GM21360 (cell line): Measurements from ENCODE around the gene CCDC92B.

Source experiments
- ATAC-seq: cut with Tn5 transposase; IDR thresholded peaks from one replicate; pipeline ENCODE4 v1.9.1; 2021; ENCODE audit warnings: mild to moderate bottlenecking, moderate library complexity; ENCODE audit not compliant: unreplicated experiment

Gene CCDC92B

DNA sequence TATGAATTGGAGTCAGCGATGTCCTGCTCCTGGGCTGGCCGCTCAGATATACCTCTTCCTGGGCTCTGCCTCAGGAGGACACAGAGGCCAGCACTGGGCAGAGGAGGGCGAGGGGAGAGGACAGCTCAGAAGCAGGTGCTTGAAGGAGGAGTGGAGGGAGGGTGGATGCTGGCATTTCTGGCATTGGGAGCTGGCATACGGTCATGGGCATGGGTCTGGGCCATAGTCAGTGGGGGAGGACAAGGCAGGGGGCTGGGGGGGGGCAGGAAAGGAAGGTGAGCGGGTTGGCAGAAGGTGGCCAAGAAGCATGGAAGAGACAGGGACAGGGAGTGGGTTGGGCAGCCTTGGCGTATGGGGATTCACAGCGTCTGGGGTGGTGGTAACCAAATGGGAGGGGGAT lies 30.1 kb upstream of the CCDC92B start:
- ATAC-seq = no peak

DNA sequence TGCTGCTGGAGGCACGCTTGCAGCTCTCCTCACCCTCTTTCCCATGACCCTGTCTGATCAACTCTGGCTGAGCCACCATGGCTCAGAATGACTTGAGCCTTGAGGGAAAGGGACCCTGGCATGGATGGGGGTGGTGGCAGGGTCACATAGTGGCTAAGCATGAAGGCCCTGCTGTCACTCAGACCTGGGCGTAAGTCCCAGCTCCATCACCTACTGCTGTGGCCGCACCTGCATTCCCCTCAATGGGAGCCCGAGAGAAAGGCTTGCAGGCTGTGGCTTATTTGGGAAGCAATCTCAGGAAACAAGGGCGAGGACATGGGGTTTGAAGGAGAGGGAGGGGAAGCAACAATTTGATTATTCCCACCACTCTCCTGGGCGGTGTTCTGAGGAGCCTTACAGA lies 29.0 kb upstream of the CCDC92B start:
- no peak for ATAC-seq

DNA sequence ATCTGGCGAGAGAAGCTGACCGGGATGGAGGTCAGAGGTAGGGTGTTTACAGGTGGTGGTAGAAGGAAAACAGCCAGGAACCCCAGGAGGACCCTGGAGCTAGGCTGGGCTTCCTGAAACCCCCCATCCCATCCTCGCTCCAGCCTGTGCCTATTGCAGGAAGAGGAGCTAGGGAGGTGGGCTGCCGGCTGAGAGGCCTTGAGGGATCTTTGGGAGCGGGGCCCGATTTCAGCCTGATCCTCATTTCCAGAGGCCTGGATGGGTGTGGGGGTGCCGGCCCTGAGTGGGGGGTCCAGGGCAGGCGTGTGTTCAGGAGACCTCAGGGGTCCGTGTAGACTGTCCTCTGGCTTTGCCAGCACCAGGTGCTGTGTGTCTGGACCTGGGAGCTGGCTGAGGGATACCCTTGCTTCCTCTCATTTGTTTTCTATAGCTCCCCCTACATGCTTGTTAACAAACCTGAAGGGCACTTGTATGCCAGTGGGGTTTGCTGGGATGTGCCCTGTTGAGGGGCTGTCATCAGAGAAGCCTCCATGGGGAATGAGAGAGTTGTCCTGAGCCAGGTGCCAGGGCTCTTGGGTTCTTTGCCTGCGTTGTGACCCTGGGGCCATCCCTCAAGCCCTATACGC lies 27.9 kb upstream of the CCDC92B start:
- ATAC-seq = no peak

DNA sequence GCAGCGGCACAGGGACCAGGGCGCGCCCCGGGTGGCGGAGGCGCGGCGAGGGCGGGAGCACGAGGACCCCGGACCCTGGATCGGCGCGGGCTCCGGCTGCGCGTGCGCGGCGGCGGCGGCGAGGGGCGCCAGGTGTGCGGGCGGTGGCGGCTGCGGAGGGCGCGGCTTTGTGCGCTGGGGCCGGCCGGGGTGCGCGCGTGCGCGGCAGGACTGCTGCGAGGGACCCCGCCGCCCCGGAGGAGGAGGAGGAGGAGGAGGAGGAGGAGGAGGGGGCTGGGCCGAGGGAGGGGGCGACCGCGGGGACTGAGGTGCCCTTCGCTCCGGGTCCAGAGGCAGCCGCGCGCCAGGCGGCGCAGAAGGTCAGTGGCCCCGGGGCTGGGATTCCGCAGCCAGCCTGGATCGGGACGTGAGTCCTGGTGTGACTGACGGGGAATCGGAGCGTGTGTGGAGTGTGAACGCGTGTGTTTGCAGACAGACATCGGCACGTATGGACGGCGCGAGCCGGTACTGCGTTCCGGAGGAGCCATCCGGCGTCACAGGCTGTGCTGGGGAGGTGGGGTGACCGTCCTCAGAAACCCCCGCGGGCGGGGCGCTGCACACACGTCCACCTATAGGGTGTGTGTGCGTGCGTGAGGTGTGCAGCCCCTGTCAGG lies 27.3 kb upstream of the CCDC92B start:
- ATAC-seq = no peak

DNA sequence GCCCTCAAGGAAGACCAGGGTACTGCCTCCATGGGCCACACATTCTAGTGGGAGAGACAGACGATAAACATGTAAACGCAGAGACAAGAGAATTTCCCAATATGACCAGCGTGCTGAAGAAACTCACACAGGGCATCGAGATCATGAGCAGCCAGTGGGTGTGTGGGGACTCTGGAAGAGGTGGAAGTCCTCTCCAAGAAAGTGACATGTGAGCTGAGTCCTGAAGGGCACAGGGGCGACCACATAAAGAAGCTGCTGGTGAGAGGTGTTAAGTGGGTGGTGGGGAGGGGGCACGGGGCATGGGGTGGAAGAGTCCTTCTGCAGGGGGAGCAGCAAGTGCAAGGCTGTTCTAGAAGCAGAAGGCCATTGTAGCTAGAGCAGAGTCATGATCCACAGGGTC lies 25.8 kb upstream of the CCDC92B start:
- no peak for ATAC-seq

DNA sequence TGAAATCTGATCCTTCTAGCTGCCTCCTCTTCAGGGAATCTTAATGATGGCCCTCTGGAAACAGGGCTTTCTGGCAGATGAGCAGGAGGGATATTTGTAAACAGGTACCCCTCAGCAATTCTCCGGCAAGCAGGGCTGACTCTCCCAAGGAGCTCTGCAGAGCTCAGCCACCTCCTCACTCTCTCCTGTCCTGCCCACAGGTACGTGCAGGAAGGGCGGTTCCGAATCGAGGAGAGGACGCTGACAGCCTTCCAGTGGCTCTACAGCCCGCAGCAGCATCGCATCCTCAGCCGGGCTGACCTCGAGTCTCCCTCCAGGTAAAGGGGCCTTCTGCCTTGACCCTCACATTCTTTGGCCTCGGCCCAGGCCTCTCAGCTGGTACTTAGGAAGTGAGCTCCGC lies 20.7 kb upstream of the CCDC92B start:
- no peak for ATAC-seq

DNA sequence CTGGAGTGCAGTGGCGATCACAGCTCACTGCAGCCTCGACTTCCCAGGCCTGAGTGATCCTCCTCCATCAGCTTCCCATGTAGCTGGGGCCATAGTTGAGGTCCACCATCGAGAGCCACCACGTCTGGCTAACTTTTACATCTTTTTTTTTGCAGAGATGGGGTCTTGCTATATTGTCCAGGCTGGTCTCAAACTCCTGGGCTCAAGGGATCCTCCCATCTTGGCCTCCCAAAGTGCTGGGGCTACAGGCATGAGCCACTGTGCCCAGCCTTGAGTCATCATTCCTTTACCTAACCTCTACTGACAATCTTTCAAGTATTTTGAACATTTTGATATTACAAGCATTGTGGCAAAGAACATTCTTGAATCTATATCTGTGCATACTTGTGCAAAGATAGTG lies 9.4 kb upstream of the CCDC92B start:
- no peak for ATAC-seq

DNA sequence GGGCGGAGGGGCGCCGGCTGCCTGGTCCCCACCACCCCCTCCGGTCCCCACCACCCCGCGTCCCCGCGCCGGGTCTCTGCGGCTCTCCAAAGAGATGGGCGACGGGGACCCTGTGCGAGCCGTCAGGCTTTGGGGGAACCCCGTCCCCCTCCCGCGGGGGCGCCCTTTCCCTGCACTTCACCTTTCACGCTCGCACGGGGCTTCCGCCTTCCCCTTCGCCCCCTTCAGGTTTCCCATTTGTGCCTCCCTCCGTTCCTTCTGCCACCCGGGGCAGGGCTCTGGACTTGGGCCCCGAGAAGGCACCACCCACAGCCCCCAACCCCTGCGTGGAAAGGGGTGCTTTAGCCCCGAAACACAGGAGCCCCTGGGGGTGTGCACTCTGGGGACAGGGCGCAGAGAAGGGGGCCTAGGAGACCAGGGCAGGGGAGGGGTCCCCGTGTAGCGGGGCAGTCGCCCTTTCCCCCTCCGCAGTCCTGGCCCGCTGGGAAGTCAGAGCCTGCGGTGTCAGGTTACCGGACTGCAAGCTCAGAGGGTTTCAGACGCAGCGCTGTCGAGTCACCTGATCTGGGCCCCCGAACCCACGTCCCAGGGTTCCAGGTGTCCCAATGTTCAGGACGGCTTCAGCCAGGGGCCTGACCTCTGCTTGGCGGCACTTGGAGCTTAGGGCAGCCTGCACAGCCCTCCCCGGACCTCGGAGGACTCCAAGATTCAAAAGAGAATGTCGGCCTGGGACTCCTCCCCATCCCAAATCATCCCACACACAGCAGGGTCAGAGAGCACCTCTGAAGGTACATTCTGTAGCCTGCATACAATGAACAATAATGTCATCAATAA lies 6.7 kb upstream of the CCDC92B start:
- no peak for ATAC-seq

DNA sequence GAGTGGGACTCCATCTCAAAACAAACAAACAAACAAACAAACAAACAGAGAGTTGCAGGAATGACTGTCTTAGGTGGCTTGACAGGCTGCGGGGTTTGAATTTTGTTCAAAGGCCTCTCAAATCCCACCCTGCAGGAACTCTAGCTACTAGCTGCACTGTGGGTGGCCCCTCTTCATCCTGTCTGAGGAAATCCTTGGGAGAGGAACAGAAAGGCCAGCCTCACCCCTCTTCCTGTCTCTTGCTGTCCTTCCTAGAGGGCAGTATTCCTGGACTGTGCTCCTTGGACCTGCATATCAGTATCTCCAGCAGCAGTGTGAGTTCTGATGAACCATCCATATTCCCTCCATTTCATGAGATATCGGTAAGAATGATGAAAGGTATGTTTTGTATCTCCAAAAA lies 2.0 kb upstream of the CCDC92B start:
- no peak for ATAC-seq

DNA sequence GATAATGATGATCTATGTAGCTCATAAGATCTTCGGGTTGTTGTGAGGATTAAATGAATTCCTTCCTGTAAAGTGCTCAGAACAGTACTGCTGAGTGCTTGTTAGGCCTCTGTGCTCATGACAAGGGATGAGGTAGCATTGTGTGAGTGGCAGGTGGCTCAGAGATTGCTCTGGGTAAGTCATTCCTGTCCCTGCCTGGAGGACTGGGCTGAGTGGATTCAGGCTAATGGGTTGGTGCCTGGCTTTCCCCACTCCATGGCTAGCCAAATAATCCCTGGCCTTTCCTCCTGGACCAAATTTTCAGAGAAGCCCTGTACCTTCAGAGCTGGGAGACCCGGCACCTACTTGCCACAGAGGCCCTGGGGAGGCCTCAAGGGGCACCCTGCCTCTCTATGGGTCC lies 1.3 kb upstream of the CCDC92B start:
- no peak for ATAC-seq

DNA sequence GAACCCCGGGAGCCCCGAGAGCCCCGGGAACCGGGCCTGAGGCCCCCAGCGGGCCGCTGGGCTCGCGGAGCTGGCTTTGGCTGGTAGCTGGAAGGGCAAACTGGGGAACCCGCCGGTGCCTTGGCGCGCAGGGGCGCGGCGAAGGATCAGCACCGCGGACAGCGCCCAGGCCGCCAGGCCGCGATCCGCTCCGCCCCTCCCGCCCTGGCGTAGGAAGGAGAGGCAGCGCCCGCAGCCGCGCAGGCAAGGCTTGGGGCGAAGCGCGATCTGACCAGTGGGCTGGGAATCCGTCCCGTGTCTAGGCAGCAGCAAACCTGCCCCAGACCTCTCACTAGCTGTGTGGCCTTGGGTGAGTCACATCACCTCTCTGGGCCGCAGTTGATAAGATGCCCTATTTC lies 331 bp upstream of the CCDC92B start:
- ATAC-seq = peak; percentile 48

DNA sequence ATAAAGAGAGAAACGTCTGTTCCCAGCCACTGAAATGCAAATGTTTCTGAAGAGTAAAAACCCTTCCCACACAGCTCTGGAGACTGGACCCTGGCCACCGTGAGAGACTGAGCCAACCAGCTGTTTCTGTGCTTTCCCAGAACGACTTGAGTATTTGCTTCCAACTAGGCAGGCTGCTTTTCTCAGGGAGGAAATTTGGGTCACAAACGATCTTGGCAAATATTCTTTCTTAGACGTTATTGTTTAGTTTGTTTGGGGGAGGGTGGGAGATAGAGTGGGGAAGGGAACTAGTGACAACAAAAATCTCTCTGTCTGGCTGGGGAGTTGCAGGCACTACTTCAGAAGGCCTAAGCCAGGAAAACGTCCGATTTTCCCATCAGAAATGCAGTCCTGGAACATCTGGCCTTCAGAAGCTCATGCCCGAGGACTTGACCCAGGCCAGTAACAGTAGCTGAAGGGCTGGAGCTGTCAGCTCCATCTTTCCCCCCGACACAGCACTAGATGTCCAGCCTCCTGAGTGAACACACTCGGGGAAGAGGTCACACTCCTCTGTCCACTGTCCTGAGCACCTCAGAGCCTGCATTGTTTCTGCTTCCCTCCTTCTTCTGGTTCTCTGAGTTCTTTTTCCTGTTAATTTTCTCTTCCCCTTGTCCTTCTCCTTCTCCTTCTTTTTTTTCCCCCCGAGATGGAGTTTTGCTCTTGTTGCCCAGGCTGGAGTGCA lies 4.0 kb downstream of the CCDC92B start:
- ATAC-seq = no peak

DNA sequence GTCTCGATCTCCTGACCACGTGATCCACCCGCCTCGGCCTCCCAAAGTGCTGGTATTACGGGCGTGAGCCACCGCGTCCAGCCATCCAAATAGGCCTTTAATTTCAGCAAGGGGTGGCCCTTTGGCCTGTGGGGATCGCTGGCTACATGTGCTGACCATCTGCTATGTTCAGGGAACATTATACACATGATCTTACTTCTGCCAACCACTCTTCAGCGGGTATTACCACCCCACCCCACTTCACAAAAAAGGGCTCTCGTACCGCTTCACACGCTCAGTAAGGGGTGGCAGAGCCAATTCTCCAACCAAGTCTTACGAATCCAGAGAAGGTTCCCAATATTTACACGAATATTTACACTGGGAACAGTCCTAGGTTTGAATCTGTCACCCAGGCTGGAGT lies 11.8 kb downstream of the CCDC92B start:
- ATAC-seq = no peak

DNA sequence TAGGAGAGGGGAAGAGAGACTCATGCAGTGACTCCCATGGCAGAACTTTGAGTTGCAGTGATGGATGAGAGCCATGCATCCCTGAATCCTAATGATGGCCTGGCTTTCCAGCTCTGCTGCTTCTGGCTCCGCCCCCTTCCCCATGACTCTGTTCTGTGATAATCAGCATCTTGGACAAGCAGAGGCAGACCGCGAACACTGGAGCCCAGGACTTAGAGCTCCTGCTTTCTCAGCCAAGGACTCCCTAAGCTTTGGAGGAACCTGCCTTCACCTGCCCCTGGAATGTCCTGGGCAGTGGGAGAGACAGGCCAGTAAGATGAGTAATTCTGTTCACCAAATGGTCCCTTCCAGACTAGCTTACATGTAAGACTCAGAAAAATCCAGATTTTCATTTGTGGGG lies 12.5 kb downstream of the CCDC92B start:
- ATAC-seq = no peak

DNA sequence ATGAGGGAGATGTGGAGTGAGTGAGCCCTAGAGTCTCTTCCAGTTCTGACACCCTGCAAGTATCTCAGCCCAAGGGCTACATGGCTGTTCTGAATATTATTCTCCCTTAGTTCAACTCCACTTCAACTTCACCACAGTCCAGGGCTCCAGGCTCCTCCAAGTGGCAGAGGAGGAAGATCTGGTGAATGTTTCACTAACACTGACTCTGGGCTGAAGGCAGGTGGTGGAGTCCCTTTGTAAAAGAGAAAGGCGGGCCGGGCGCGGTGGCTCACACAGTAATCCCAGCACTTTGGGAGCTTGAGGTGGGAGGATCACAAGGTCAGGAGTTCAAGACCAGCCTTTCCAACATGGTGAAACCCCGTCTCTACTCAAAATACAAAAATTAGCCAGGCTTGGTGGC lies 13.6 kb downstream of the CCDC92B start:
- ATAC-seq = no peak

DNA sequence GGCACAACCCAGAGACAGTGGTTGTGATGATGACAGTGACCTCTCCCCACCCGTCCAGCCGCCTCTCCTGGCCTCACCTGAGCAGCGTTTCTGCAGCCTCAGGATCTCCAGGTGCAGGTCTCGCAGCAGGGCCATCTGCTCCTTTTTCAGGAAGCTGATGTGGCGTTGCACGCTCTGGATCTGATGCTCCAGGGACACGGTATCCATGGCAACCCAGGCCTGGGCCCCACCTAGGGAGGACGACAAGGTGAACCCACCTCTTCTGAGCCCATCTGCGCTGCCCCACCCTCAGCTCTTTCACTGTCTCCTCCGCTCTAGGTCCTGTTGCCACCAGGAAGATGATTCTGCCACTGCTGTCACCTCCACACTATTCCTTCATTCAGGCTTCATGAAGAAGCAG lies 14.5 kb downstream of the CCDC92B start:
- ATAC-seq = no peak

DNA sequence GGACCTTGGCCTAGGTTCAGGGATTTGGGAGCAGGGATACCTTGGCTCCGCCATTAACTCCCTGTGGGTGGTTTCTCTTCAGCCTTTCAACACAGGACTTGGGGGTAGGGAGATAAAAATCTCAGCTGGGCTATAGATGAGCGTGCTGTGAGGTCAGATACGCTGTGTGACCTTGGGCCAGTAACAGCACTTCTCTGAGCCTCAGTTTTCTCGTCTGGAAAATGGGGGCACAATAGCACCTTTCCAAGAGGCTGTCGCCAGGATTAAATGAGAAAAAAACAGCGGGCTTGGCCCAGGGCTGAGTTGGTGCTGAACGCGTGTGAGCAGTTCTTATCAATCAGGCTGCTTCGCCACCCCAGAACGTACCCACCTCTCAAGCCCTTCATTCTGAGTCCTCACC lies 17.6 kb downstream of the CCDC92B start:
- ATAC-seq = no peak

DNA sequence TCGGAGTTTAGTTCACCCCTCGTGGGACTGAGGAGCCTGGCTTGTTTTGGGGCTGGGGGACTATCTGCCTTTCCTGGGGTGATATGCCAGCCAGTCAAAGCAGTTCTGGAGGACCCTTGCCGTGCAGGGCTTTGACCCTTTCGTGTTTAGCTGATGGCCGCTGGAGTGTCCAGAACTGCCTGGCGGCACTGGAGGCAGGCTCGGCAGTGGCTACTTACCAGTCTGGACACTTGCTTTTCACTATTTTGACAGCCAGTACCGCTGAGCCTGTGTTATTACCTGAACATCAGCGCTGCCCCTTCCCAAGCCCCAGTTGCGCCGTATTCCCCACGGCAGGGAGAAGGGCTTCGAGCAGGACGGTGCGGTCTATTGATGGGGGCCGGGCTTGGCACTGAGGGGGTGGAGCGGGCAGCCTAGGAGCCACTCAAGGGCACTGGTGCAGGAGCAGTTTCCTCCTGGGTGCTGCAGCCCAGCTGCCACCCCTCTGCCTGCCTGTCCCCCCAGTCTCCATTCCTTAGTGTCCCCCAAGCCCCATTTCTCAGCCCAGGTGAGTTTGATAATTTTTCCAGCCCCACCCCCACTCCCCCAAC lies 18.6 kb downstream of the CCDC92B start:
- no peak for ATAC-seq

DNA sequence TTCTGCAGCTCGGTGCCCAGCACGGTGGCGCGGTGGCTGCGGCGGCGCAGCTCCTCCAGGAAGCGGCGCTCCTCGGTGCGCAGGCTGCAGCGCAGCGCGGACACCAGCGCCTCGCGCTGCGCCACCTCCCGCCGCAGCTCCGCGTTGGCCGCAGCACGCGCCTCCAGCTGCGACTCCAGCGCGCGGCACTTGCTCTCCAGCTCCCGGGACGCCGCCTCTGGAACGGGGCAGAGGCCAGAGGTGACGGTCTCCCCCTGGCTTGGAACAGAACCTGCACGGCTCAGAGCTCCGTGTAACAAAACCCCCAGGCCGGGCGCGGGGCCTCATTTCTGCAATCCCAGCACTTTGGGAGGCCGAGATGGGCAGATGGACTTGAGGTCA lies 24.7 kb downstream of the CCDC92B start:
- ATAC-seq = no peak

DNA sequence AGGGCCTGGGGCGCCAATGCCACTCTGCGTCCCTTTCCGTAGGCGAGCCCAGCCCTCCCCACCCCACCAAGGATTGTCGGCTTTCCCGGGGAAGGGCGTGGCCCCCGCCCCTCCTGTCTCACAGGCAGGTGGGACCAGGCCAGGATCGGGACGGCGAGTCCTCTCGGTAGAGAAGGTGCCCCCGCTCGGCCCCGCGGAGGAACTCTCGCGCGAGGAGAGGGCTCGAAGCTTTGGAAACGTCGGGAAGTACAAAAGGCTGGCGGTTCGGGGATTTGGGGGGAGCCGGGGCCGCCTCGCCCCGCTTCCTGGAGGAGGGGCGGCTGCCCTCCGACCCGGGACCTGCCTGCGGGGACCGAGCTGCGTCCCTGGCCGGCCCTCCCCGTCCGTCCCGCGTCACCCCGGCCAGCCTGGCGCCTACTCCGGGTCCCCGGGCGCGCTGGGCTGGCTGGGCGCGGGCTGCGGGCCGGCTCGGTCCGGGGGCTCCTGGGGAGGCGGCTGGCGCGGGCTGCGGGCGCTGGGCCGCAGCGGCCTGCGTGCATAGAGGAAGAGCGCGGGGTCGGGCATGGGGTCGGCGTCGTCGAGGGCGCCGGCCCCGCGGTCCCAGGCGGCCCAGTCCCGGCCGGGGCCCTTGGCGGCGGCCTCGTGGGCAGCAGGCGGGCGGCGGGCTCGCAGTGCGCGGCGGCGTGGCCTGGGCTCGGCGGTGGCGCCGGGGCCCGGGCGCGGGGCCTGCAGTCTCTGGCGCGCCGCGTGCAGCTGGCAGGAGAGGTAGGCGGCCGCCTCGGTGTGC lies 25.3 kb downstream of the CCDC92B start:
- ATAC-seq = no peak
